ENCODE data around the gene COLEC11. TPM values are rescaled to one million over a fixed set of nuclear protein-coding genes. Genes with fewer than 3 reads are reported as not detected.

The COLEC11 gene
- polyA plus RNA-seq, 2 of the 4 experiments (the other 2 are of a cell fraction) = 0.30 to 0.97 TPM

- H3K4me2 ChIP-seq = peak overlapping the region; percentile 57
- no peaks in the 10 kb centered on the region for H3K9me3 ChIP-seq
- ATAC-seq (peak; percentile 45 to 53), DNase-seq (ENCODE audit: low read depth in 1 of 2, low spot score in 1 of 2) (peak in 1 of 2 experiments; percentile 58), FAIRE-seq (no peak)
- peak overlapping the region; percentile 33 to 66; a peak in 5 of 6 replicates for H3K27ac ChIP-seq
- CTCF ChIA-PET = interaction anchor here (0.6 to 1.4 kb wide), 6 partner anchors 8 to 66 kb away, joined by 3 to 5 read pairs (median 3); no protein-coding TSS in a partner anchor
- 56% methylated on average over 29 of the region's 29 CpGs for WGBS (ENCODE audit: missing lambda C conversion rate)
- H3K4me3 ChIP-seq = no peak overlapping the region
- peaks cover 42% of the 10 kb centered on the region for H3K4me1 ChIP-seq
- POLR2A ChIA-PET = interaction anchor here (0.6 to 3.5 kb wide), 4 partner anchors 10 to 27 kb away, joined by 5 to 10 read pairs (median 8); partner anchors contain the start of genes RNASEH1 and RPS7
- TF ChIP-seq MAX (IDR thresholded peaks at IDR 0.05) = 0 out of 2 replicates have a peak, but pooled peaks have one; percentile 13
- no peak for TF ChIP-seq CHD2 (IDR thresholded peaks at IDR 0.05; ENCODE audit: low read length, partially characterized antibody)
- TF ChIP-seq MAFK (IDR thresholded peaks at IDR 0.05; ENCODE audit: partially characterized antibody) = no peak
- TF ChIP-seq, protein P1, sequence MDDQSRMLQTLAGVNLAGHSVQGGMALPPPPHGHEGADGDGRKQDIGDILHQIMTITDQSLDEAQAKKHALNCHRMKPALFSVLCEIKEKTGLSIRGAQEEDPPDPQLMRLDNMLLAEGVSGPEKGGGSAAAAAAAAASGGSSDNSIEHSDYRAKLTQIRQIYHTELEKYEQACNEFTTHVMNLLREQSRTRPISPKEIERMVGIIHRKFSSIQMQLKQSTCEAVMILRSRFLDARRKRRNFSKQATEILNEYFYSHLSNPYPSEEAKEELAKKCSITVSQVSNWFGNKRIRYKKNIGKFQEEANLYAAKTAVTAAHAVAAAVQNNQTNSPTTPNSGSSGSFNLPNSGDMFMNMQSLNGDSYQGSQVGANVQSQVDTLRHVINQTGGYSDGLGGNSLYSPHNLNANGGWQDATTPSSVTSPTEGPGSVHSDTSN (IDR thresholded peaks at IDR 0.05) = no peak
- TF ChIP-seq JUN (IDR thresholded peaks at IDR 0.05) = peak in 1 of 2 experiments; percentile 18; a peak in 1 of 5 replicates
- no peak for TF ChIP-seq EHMT2 (IDR thresholded peaks at IDR 0.05; ENCODE audit: low read depth)
- TF ChIP-seq GATA3 (IDR thresholded peaks at IDR 0.05; ENCODE audit: borderline replicate concordance) = peak; percentile 21; the same call in 1 of the 2 replicates
These were observed 9.4 kb upstream of the COLEC11 start for GRCh38 chr2:3585261-3586109.

DNA sequence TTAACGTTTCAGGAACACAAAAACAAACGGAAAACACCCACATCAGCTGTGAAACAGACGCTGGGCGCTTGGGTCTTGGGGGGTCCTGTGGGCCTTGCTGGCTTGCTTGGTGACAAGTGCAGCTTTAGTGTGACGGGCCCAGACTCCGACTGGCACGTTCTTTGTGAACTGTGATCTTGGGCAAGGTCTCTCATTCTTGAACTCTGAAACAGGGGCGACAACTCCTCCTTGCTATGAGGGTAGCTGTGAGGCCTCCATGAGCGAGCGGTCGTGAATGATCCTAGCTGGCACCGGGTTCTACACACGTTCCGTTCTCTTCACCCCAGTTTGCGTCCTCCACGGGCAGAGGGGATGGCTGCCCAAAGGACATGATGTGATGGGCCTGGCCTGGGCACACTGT, 8.7 kb upstream of the COLEC11 start:
- WGBS (ENCODE audit: missing lambda C conversion rate) = 93% methylated on average over 16 of the region's 16 CpGs
- no peak for TF ChIP-seq GATA3 (IDR thresholded peaks at IDR 0.05; ENCODE audit: borderline replicate concordance)
- TF ChIP-seq RCOR1 (IDR thresholded peaks at IDR 0.05; ENCODE audit: low read depth, low read length) = no peak
- TF ChIP-seq, protein P2, sequence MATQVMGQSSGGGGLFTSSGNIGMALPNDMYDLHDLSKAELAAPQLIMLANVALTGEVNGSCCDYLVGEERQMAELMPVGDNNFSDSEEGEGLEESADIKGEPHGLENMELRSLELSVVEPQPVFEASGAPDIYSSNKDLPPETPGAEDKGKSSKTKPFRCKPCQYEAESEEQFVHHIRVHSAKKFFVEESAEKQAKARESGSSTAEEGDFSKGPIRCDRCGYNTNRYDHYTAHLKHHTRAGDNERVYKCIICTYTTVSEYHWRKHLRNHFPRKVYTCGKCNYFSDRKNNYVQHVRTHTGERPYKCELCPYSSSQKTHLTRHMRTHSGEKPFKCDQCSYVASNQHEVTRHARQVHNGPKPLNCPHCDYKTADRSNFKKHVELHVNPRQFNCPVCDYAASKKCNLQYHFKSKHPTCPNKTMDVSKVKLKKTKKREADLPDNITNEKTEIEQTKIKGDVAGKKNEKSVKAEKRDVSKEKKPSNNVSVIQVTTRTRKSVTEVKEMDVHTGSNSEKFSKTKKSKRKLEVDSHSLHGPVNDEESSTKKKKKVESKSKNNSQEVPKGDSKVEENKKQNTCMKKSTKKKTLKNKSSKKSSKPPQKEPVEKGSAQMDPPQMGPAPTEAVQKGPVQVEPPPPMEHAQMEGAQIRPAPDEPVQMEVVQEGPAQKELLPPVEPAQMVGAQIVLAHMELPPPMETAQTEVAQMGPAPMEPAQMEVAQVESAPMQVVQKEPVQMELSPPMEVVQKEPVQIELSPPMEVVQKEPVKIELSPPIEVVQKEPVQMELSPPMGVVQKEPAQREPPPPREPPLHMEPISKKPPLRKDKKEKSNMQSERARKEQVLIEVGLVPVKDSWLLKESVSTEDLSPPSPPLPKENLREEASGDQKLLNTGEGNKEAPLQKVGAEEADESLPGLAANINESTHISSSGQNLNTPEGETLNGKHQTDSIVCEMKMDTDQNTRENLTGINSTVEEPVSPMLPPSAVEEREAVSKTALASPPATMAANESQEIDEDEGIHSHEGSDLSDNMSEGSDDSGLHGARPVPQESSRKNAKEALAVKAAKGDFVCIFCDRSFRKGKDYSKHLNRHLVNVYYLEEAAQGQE (IDR thresholded peaks at IDR 0.05) = no peak
- TF ChIP-seq JUN (IDR thresholded peaks at IDR 0.05) = no peak
- TF ChIP-seq HOXB13 (CRISPR knock-in tag; IDR thresholded peaks at IDR 0.05; ENCODE audit: low read depth) = no peak
- TF ChIP-seq BCL3 (IDR thresholded peaks at IDR 0.05) = no peak
- FAIRE-seq = no peak
- H3K27ac ChIP-seq = peak overlapping the region in 1 of 2 experiments; percentile 66; a peak in 3 of 6 replicates
- ATAC-seq = no peak
- POLR2A ChIA-PET = no interaction called here
- no peaks in the 10 kb centered on the region for H3K9me3 ChIP-seq
- DNase-seq (ENCODE audit: low read depth in 1 of 2, low spot score in 1 of 2) = no peak
- H3K4me2 ChIP-seq = peak overlapping the region; percentile 57; the same call in 2 of the 3 replicates
- H3K4me1 ChIP-seq = peaks cover 41% of the 10 kb centered on the region
- no peak overlapping the region for H3K4me3 ChIP-seq
- CTCF ChIA-PET = interaction anchor here (1.0 to 1.3 kb wide), 3 partner anchors 13 to 66 kb away, joined by 3 to 5 read pairs (median 3); no protein-coding TSS in a partner anchor

- ChIA-PET CTCF (interaction anchor here (1.0 to 1.1 kb wide), 2 partner anchors 14 to 65 kb away, joined by 3 to 4 read pairs; no protein-coding TSS in a partner anchor), POLR2A (interaction anchor here (1.2 to 1.5 kb wide), 2 partner anchors 29 to 68 kb away, joined by 3 to 10 read pairs; partner anchors contain the start of gene RNASEH1)
- H3K4me1 ChIP-seq = peaks cover 37% of the 10 kb centered on the region
- H3K4me3 ChIP-seq = no peak overlapping the region
- no peak for FAIRE-seq
- ATAC-seq = peak; percentile 18 to 33; a peak in 5 of 6 replicates
- H3K9me3 ChIP-seq = no peaks in the 10 kb centered on the region
- no peak for DNase-seq (ENCODE audit: low read depth in 1 of 2, low spot score in 1 of 2)
- H3K27ac ChIP-seq = peak overlapping the region in 1 of 2 experiments; percentile 3; a peak in 3 of 6 replicates
- WGBS (ENCODE audit: missing lambda C conversion rate) = 75% methylated on average over 5 of the region's 5 CpGs
- peak overlapping the region; percentile 51 for H3K4me2 ChIP-seq
- TF ChIP-seq HOXB5 (CRISPR knock-in tag; IDR thresholded peaks at IDR 0.05) (no peak), CHD2 (IDR thresholded peaks at IDR 0.05; ENCODE audit: low read length, partially characterized antibody) (no peak), KDM5A (IDR thresholded peaks at IDR 0.05) (no peak), GATA3 (IDR thresholded peaks at IDR 0.05; ENCODE audit: borderline replicate concordance) (no peak), RAD21 (conservative IDR thresholded peaks at IDR 0.05 in 1 of 2, IDR thresholded peaks at IDR 0.05 in 1 of 2) (no peak), ZFP36 (IDR thresholded peaks at IDR 0.05; ENCODE audit: borderline replicate concordance, partially characterized antibody) (no peak), NR3C1 (IDR thresholded peaks at IDR 0.05) (no peak), NPAS2 (CRISPR knock-in tag; IDR thresholded peaks at IDR 0.05; ENCODE audit: borderline replicate concordance) (no peak), USF2 (IDR thresholded peaks at IDR 0.05) (no peak), TFCP2L1 (CRISPR knock-in tag; IDR thresholded peaks at IDR 0.05) (no peak), MAFK (IDR thresholded peaks at IDR 0.05; ENCODE audit: partially characterized antibody) (no peak), ESRRA (IDR thresholded peaks at IDR 0.05; ENCODE audit: borderline replicate concordance, low read length) (no peak)
These were observed 7.9 kb upstream of the COLEC11 start for GRCh38 chr2:3587021-3587420.
